ENCODE results near the gene MCUB.

Gene MCUB

DNA sequence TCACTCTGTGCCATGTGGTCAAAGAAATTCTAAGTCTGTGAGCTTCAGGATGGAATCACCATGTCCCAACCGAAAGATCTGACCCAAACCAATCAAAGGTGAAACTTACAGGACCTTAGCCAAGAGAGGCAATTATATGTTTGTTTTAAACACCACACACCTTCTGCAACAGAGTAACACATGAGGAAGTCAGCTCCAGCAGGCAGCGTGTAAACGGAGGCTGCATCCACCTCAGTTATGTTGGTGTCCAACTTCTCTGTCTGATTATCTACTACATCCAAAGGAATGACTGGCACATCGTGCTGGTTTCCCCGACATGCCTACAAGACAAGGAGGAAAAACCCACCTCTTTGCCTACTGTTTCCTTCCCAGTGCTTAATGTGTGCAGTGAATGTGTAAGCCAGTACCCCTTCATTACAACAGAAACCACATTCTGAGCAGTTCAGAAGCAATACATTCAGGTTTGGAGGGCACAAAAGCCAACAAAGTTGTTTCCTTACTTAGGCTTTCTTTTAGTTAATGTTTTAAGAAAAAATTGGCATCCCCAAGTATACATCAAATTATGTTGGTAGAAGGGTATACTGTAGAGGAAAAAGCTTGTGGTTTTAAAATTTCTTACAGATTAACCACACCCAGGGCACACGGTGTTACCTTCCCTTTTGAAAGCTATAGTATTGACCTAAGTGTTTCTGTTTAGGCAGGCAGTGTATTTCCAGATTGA lies 130.8 kb downstream of the MCUB start:
- no peak overlapping the region for H3K27ac ChIP-seq

GRCh38 chr4:109691411-109691920 lies 131.4 kb downstream of the MCUB start:
- H3K27me3 ChIP-seq = no peaks in the 10 kb centered on the region
- no peak overlapping the region for H3K4me3 ChIP-seq (ENCODE audit: low read depth in 1 of 2, low read length in 1 of 2)
- TF ChIP-seq CTCF (IDR thresholded peaks at IDR 0.05) = no peak
- H3K4me1 ChIP-seq (ENCODE audit: control insufficient read depth in 1 of 2, insufficient read depth in 1 of 2, low read depth in 1 of 2, low read length in 1 of 2) = no peaks in the 10 kb centered on the region
- no peak overlapping the region for H3K27ac ChIP-seq
- H3K9me3 ChIP-seq = no peaks in the 10 kb centered on the region
- H3K36me3 ChIP-seq = peaks cover 14% of the 10 kb centered on the region

More for the DNA sequence above, 130.8 kb downstream of the MCUB start:
- H3K36me3 ChIP-seq = peaks cover 14% of the 10 kb centered on the region
- H3K4me3 ChIP-seq (ENCODE audit: low read depth in 1 of 2, low read length in 1 of 2) = no peak overlapping the region
- no peak for TF ChIP-seq CTCF (IDR thresholded peaks at IDR 0.05)
- no peaks in the 10 kb centered on the region for H3K27me3 ChIP-seq
- no peaks in the 10 kb centered on the region for H3K4me1 ChIP-seq (ENCODE audit: control insufficient read depth in 1 of 2, insufficient read depth in 1 of 2, low read depth in 1 of 2, low read length in 1 of 2)
- H3K9me3 ChIP-seq = no peaks in the 10 kb centered on the region

GRCh38 chr4:109698656-109699055 lies 138.6 kb downstream of the MCUB start:
- no peak overlapping the region for H3K27ac ChIP-seq
- peaks cover 14 to 21% of the 10 kb centered on the region in 2 experiments for H3K4me1 ChIP-seq (ENCODE audit: control insufficient read depth in 1 of 2, insufficient read depth in 1 of 2, low read depth in 1 of 2, low read length in 1 of 2)
- TF ChIP-seq CTCF (IDR thresholded peaks at IDR 0.05) = no peak
- no peaks in the 10 kb centered on the region for H3K9me3 ChIP-seq
- no peaks in the 10 kb centered on the region for H3K27me3 ChIP-seq
- peaks cover 5% of the 10 kb centered on the region for H3K36me3 ChIP-seq
- H3K4me3 ChIP-seq (ENCODE audit: low read depth in 1 of 2, low read length in 1 of 2) = no peak overlapping the region

- no peak for TF ChIP-seq CTCF (IDR thresholded peaks at IDR 0.05)
- H3K4me1 ChIP-seq (ENCODE audit: control insufficient read depth in 1 of 2, insufficient read depth in 1 of 2, low read depth in 1 of 2, low read length in 1 of 2) = peaks cover 18 to 25% of the 10 kb centered on the region in 2 experiments
- H3K27me3 ChIP-seq = no peaks in the 10 kb centered on the region
- no peak overlapping the region for H3K27ac ChIP-seq
- no peaks in the 10 kb centered on the region for H3K36me3 ChIP-seq
- no peak overlapping the region for H3K4me3 ChIP-seq (ENCODE audit: low read depth in 1 of 2, low read length in 1 of 2)
- no peaks in the 10 kb centered on the region for H3K9me3 ChIP-seq
Measured at GRCh38 chr4:109699553-109700225, 139.6 kb downstream of the MCUB start.

DNA sequence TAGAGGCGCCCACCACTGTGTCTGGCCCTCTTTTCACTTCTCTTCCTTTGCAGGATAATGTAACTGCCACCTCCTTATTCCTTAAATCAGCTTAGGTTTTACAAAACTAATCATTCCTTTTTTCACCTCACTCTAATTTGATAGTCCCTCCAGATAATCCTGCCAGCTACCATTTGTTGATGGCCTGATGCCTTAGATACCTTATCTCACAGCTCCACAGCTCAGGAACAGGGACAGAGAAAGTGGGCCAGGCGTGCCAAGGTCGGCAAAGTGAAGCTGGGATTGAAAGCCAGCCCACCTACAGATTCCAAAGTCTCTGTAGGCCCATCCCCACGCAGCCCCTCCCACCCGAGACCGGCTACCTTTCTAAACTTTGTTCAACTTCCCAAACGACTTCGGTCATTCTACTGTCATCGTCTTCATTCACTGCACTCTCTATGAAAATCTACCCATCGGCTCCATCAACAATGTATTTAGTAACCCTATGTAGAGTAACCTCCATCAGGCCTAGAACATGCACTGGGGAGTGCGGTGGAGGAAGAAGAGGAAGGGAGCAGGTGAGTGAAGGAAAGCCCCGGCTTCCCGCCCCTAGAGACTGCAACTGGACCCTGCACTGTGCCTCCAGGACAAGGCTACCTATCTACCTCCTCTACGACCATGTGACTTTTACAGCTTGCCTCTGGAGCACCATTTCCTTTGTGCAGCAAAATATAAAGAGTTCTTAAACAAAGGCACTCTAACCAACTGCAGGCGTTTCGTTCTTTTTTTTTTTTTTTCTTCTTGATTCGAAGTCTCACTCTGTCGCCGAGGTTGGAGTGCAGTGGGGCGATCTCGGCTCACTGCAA lies 141.7 kb downstream of the MCUB start:
- no peak for TF ChIP-seq CTCF (IDR thresholded peaks at IDR 0.05)
- peak overlapping the region; percentile 70 to 71 for H3K4me3 ChIP-seq (ENCODE audit: low read depth in 1 of 2, low read length in 1 of 2)
- H3K36me3 ChIP-seq = no peaks in the 10 kb centered on the region
- no peaks in the 10 kb centered on the region for H3K27me3 ChIP-seq
- peaks cover 18 to 25% of the 10 kb centered on the region in 2 experiments for H3K4me1 ChIP-seq (ENCODE audit: control insufficient read depth in 1 of 2, insufficient read depth in 1 of 2, low read depth in 1 of 2, low read length in 1 of 2)
- no peak overlapping the region for H3K27ac ChIP-seq
- H3K9me3 ChIP-seq = no peaks in the 10 kb centered on the region
